Stomach (tissue), 9 donors: ENCODE measurements around the gene TSC22D4. TPM values are rescaled to one million over a fixed set of nuclear protein-coding genes. Genes with fewer than 3 reads are reported as not detected.

Source experiments
- DNase-seq, 2 donors: peaks; one replicate each; pipeline versions ENCODE4 v3.0.0 to v3.0.0-alpha.2; 2013 to 2019
- H3K27ac ChIP-seq, 5 donors: fragments of 200-600 bp in 4 of 5; sonication (generic) in 4 of 5; one replicate each; pipeline ENCODE4 v1.5.1; 2013 to 2019; ENCODE audit warnings: mild to moderate bottlenecking in 1 of 5, moderate library complexity in 1 of 5
- H3K27me3 ChIP-seq, 3 donors: fragments of 200-600 bp; sonication (generic); one replicate each; pipeline ENCODE4 v1.5.1; 2017 to 2019; ENCODE audit warnings: mixed run types in 1 of 3
- H3K36me3 ChIP-seq, 4 donors: fragments of 200-600 bp; sonication (generic); 1 replicate in 3 of 4; 2 replicates in 1 of 4; pipeline ENCODE4 v1.5.1; 2016 to 2019
- H3K4me1 ChIP-seq, 4 donors: fragments of 200-600 bp; sonication (generic); one replicate each; pipeline ENCODE4 v1.5.1; 2016 to 2019
- H3K4me3 ChIP-seq, 4 donors: fragments of 200-600 bp; sonication (generic) in 3 of 4; one replicate each; pipeline ENCODE4 v1.5.1; 2016 to 2019; ENCODE audit warnings: mild to moderate bottlenecking in 1 of 4
- H3K9me3 ChIP-seq, 4 donors: fragments of 200-600 bp; sonication (generic); one replicate each; pipeline ENCODE4 v1.5.1; 2016 to 2019
- EP300 ChIP-seq: sonication (generic); formaldehyde crosslinking; IDR thresholded peaks from one replicate; pipeline ENCODE4 v1.6.1; 2017; ENCODE audit warnings: antibody characterized with exemption
- POLR2A ChIP-seq, 4 donors: fragments of 450-650 bp; IDR thresholded peaks; one replicate each; pipeline ENCODE4 v1.6.1; 2016; ENCODE audit warnings: antibody characterized with exemption in 4 of 4, control low read depth in 2 of 4, mild to moderate bottlenecking in 1 of 4, moderate library complexity in 1 of 4
- POLR2AphosphoS5 ChIP-seq, 3 donors: sonication (generic); formaldehyde crosslinking; IDR thresholded peaks; one replicate each; pipeline ENCODE4 v1.6.1; 2016; ENCODE audit warnings: antibody characterized with exemption in 3 of 3
- WGBS, 5 donors: extraction: QIAGEN DNeasy Blood & Tissue Kit in 3 of 5; methylation state at CpG; one replicate each; pipeline versions ENCODE4 v1.1.5 to v1.1.7; 2013 to 2018; 5-methylcytosine and 5-hydroxymethylcytosine counted together
- intact Hi-C: fragments of 100-400 bp; cut with DNase I; formaldehyde crosslinking; loops from one replicate; pipeline ENCODE4 v1.15.1; 2023; ENCODE audit warnings: low total_unique reads
- polyA plus RNA-seq, 3 donors: library from polyadenylated mRNA; stranded (reverse); fragments of 200-250 nt; gene quantifications; one replicate each; pipeline ENCODE4 v1.2.3, GENCODE V29; 2013
- total RNA-seq, 5 donors: library from RNA; depleted of rRNA; stranded (reverse); fragments of >200 nt; gene quantifications; one replicate each; pipeline versions ENCODE4 v1.1.0 to v1.2.3, GENCODE V29; 2014 to 2016
- TF ChIP-seq, protein P1 (sequence below), 7 experiments: fragments of 450-650 bp in 4 of 7; fragments of 200-600 bp in 3 of 7; sonication (generic) in 3 of 7; IDR thresholded peaks; one replicate each; pipeline ENCODE4 v1.5.1; 2016 to 2019; ENCODE audit warnings: antibody characterized with exemption in 7 of 7, control low read depth in 2 of 7, mild to moderate bottlenecking in 1 of 7
- donor health status: healthy with polysubstance abuse.
- donor health status: Bipolar disorder and iron deficiency.
- donor health status: healthy.

The TSC22D4 gene
- total and polyA plus RNA-seq, 8 donors, result 9.4 to 120 (median 31.5) TPM

DNA sequence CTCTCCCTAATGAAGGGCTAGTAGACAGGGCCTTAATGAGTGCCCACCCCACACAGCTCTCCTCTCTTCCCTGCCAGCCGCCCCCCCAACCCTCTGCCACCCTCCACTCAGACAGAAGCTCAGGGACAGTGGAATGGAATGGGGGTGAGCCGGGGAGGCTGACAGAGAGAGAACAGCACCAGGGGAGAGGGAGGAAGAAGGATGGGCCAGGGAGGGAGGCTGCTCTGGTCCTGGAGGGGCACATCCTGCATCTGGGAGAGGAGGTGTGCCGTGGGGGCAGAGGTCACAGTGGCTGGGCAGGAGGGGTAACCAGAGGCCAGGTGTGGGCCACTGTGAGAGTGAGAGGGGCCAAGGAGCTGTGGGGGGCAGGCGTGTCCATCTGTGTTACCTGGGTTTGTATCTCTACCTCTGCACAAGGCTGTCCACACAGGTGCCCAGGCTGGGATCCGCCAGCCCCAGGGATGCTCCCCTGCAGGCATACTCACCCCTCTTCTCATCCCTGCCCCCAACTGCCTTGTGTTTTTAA, 7.2 kb upstream of the TSC22D4 start:
- WGBS, 5 donors, result 73 to 92% (median 87%) methylated on average over 5 of the region's 5 CpGs
- no peak for DNase-seq
- TF ChIP-seq POLR2AphosphoS5 (IDR thresholded peaks at IDR 0.05) (no peak), EP300 (no peak), POLR2A (IDR thresholded peaks at IDR 0.05) (no peak)
- TF ChIP-seq, protein P1, sequence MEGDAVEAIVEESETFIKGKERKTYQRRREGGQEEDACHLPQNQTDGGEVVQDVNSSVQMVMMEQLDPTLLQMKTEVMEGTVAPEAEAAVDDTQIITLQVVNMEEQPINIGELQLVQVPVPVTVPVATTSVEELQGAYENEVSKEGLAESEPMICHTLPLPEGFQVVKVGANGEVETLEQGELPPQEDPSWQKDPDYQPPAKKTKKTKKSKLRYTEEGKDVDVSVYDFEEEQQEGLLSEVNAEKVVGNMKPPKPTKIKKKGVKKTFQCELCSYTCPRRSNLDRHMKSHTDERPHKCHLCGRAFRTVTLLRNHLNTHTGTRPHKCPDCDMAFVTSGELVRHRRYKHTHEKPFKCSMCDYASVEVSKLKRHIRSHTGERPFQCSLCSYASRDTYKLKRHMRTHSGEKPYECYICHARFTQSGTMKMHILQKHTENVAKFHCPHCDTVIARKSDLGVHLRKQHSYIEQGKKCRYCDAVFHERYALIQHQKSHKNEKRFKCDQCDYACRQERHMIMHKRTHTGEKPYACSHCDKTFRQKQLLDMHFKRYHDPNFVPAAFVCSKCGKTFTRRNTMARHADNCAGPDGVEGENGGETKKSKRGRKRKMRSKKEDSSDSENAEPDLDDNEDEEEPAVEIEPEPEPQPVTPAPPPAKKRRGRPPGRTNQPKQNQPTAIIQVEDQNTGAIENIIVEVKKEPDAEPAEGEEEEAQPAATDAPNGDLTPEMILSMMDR (IDR thresholded peaks at IDR 0.05), result no peak
- no peaks in the 10 kb centered on the region for H3K27me3 ChIP-seq
- peaks cover 7 to 24% (median 20%) of the 10 kb centered on the region in 4 donors for H3K4me1 ChIP-seq
- H3K36me3 ChIP-seq, result no peaks in the 10 kb centered on the region
- intact Hi-C loops, result no loop called here
- no peaks in the 10 kb centered on the region for H3K9me3 ChIP-seq
- H3K4me3 ChIP-seq, result no peak overlapping the region
- H3K27ac ChIP-seq, result no peak overlapping the region

DNA sequence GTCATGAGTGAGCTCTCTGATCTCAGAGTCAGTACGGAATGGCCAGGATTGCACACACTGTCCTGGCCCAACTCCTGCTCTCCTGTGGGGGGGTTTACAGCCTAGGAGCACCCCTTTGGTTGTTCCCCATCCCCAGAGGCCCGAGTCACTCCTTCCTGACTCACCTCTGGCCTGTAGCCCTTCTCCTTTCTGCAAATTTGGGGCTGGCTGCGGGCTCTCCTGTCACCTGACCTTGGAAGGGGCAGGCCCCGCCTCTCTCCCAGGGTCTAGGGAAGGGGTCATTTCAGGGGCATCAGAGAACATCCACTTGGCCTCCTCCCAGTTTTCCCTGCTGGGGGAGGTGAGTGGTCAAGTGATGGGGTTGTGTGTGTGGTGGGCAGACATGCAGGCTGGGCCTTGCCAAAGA, 6.5 kb upstream of the TSC22D4 start:
- 73 to 89% (median 82%) methylated on average over 3 to 4 of the region's 4 CpGs for WGBS, 5 donors
- H3K36me3 ChIP-seq, result no peaks in the 10 kb centered on the region
- H3K27me3 ChIP-seq, result no peaks in the 10 kb centered on the region
- DNase-seq, result peak in 1 of 2 donors; percentile 11
- no peak overlapping the region for H3K4me3 ChIP-seq
- no peak for TF ChIP-seq EP300
- TF ChIP-seq, protein P1 (IDR thresholded peaks at IDR 0.05), result no peak
- TF ChIP-seq POLR2AphosphoS5 (IDR thresholded peaks at IDR 0.05), result no peak
- no peak for TF ChIP-seq POLR2A (IDR thresholded peaks at IDR 0.05)
- H3K9me3 ChIP-seq, result no peaks in the 10 kb centered on the region
- intact Hi-C loops, result no loop called here
- no peak overlapping the region for H3K27ac ChIP-seq
- peaks cover 7 to 24% (median 20%) of the 10 kb centered on the region in 4 donors for H3K4me1 ChIP-seq

DNA sequence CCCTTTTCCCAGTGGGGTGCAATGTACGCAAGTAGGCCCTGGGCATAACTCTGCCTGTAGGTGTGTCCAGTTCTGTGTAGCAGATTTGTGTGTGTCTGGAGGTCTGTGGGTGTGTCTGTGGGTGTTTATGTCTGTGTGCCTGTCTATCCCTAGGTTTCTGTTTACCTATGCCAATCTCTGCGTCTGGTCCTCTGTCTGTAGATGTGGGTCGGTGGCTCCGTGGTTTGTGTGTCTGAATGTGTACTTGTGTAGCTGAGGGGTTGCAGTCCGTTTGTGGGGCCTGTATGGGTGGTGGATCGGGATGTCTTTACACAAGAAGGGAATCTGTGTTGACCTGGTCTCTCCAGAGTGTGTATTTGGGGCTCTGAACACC, 5.6 kb upstream of the TSC22D4 start:
- WGBS, 5 donors, result 71 to 85% (median 78%) methylated on average over 5 to 6 of the region's 6 CpGs
- Histone ChIP-seq H3K36me3 (no peaks in the 10 kb centered on the region), H3K27me3 (no peaks in the 10 kb centered on the region), H3K9me3 (no peaks in the 10 kb centered on the region), H3K27ac (peak overlapping the region in 2 of 5 donors; percentile 26 to 78), H3K4me1 (peaks cover 8 to 26% (median 23%) of the 10 kb centered on the region in 4 donors), H3K4me3 (peak overlapping the region in 2 of 4 donors; percentile 70 to 77)
- TF ChIP-seq POLR2A (IDR thresholded peaks at IDR 0.05) (no peak), EP300 (no peak)
- DNase-seq, result peak in 1 of 2 donors; percentile 21
- intact Hi-C loops, result no loop called here

DNA sequence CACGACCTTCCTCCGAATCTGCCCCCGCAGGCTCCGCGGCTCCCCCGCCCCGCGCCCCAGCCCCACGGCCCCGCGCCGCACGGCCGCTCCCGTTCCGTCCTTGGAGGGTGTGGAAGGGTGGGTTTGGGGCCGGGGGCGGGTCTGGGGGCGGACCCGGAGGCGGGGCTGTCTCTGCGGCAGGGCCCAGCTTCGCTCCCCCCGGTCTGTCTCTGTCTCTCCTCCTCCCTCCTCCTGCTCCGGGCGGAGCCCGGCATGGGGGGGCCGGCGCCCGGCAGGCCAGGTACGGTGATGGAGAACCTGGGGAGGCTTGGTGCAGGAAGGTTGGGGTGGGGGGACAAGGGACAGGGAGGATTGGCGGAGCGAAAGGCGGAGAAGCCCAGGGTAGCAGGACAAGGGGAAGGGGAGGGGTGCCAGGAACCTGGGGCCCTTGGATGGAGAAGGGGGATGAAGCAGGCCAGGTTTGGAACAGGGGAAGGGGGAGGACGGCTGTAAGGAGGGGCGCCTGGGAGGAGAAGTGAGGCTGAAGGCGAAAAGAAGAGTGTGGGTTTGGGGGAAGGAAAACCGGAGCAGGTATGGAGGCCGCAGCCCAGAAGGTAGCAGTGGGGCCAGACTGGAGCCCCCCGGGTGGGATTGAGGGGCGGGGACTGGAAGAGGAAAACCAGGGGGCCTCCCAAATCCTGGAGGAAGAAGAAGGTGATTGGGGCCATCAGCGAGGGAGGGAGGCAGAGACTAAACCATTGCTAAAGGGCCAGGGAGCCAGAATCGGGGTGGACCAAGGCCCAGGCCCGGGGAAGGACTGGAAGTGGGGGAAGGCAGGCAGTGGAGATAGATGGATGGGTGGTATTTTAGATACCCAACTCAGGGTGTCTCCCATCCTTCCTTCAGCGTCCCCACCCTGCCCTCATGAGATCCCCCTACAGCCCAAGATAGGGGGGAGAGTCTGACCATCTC, 5.0 kb upstream of the TSC22D4 start, which contains the start of gene NYAP1:
NYAP1 (plus strand) TSS at position 206 of the 951 bp plus-strand sequence. CDS start 1,385 bp downstream, outside the sequence.
- Histone ChIP-seq H3K27ac (peak within 1 kb of the TSS in 4 of 5 donors; percentile 26 to 78 (median 49)), H3K36me3 (no peaks in the 10 kb centered on the region), H3K9me3 (no peaks in the 10 kb centered on the region), H3K4me1 (peaks cover 14 to 32% (median 26%) of the 10 kb centered on the region in 4 donors), H3K4me3 (peak within 1 kb of the TSS; percentile 62 to 77 (median 70)), H3K27me3 (no peaks in the 10 kb centered on the region)
- intact Hi-C loops, result no loop called here
- WGBS, 5 donors, result 19 to 47% (median 40%) methylated on average over 18 to 45 of the region's 45 CpGs
- peak; percentile 53 to 92 for DNase-seq
- TF ChIP-seq POLR2AphosphoS5 (IDR thresholded peaks at IDR 0.05) (no peak), POLR2A (IDR thresholded peaks at IDR 0.05) (no peak), EP300 (no peak)
- TF ChIP-seq, protein P1 (IDR thresholded peaks at IDR 0.05), result no peak
